HEK293T (cell line): ENCODE data around the gene C17orf113.

Experiments
- CTCF ChIA-PET: fragments of 350-600 bp; formaldehyde crosslinking; extraction: SDS; loops from one replicate; lab custom pipeline; 2021; ENCODE audit warnings: antibody characterized with exemption, inconsistent platforms; lab: Yijun Ruan, JAX
- POLR2A ChIA-PET: fragments of 350-600 bp; formaldehyde crosslinking; extraction: SDS; loops from one replicate; lab custom pipeline; 2020; ENCODE audit warnings: antibody characterized with exemption, inconsistent platforms; lab: Yijun Ruan, JAX
- DNase-seq: peaks from one replicate; pipeline ENCODE4 v3.0.0; 2012; ENCODE audit warnings: mixed read lengths; ENCODE audit errors: extremely low spot score
- BHLHE40 ChIP-seq: fragments of 450-650 bp; IDR thresholded peaks from 2 replicates; pipeline ENCODE4 v1.6.1; 2016; ENCODE audit warnings: mild to moderate bottlenecking, moderate library complexity, borderline replicate concordance
- CTBP1 ChIP-seq: fragments of 450-650 bp; IDR thresholded peaks from 2 replicates; pipeline ENCODE4 v1.6.1; 2016; ENCODE audit warnings: borderline replicate concordance
- FOXK2 ChIP-seq: fragments of 450-650 bp; IDR thresholded peaks from 2 replicates; pipeline ENCODE4 v1.6.1; 2016; ENCODE audit warnings: mild to moderate bottlenecking
- FOXM1 ChIP-seq: fragments of 450-650 bp; IDR thresholded peaks from 2 replicates; pipeline ENCODE4 v1.6.1; 2017; ENCODE audit warnings: mild to moderate bottlenecking, borderline replicate concordance
- L3MBTL2 ChIP-seq: fragments of 450-650 bp; conservative IDR thresholded peaks from 2 replicates; pipeline ENCODE4 v1.6.1; 2016; ENCODE audit warnings: mild to moderate bottlenecking
- LEF1 ChIP-seq: fragments of 450-650 bp; IDR thresholded peaks from 2 replicates; pipeline ENCODE4 v1.6.1; 2017; ENCODE audit warnings: mild to moderate bottlenecking, borderline replicate concordance
- NFRKB ChIP-seq: fragments of 450-650 bp; IDR thresholded peaks from 2 replicates; pipeline ENCODE4 v1.6.1; 2016; ENCODE audit warnings: mild to moderate bottlenecking, moderate library complexity
- PKNOX1 ChIP-seq: fragments of 450-650 bp; IDR thresholded peaks from 2 replicates; pipeline ENCODE4 v1.6.1; 2016
- SP1 ChIP-seq: fragments of 450-650 bp; IDR thresholded peaks from 2 replicates; pipeline ENCODE4 v1.6.1; 2017
- TARDBP ChIP-seq: fragments of 450-650 bp; IDR thresholded peaks from 2 replicates; pipeline ENCODE4 v1.6.1; 2016
- ZNF384 ChIP-seq: fragments of 450-650 bp; IDR thresholded peaks from 2 replicates; pipeline ENCODE4 v1.6.1; 2016

The C17orf113 gene

GRCh38 chr17:41989702-41990419, 60.5 kb downstream of the C17orf113 start:
- ChIA-PET CTCF (no interaction called here), POLR2A (no interaction called here)
- TF ChIP-seq PKNOX1 (no peak), CTBP1 (no peak), NFRKB (no peak), FOXK2 (no peak)
- DNase-seq = no peak

- no peak for TF ChIP-seq L3MBTL2
- TF ChIP-seq BHLHE40 = no peak
- no peak for TF ChIP-seq PKNOX1
- TF ChIP-seq LEF1 = no peak
- TF ChIP-seq FOXM1 = no peak
- no peak for TF ChIP-seq NFRKB
- TF ChIP-seq SP1 = no peak
- no peak for TF ChIP-seq ZNF384
- TF ChIP-seq TARDBP = no peak
- ChIA-PET CTCF (no interaction called here), POLR2A (interaction anchor here (1.6 to 1.8 kb wide), 2 partner anchors 29 to 125 kb away, joined by 3 to 8 read pairs; partner anchors contain the start of gene DNAJC7)
- DNase-seq = no peak
Measured at GRCh38 chr17:41988418-41988817, 62.0 kb downstream of the C17orf113 start.
